ENCODE results near the gene PLEKHA5. TPM values are rescaled to one million over a fixed set of nuclear protein-coding genes. Genes with fewer than 3 reads are reported as not detected.

PLEKHA5 gene
- total and polyA plus RNA-seq, 2 experiments from 2014 or later, result 82.8 to 112 TPM

- peak overlapping the region; percentile 19; the same call in 1 of the 3 replicates for H3K4me3 Mint-ChIP-seq
- H3K9me2 ChIP-seq (ENCODE audit: insufficient read depth), result no peaks in the 10 kb centered on the region; the same call in 1 of the 2 replicates
- no peaks in the 10 kb centered on the region for H3K36me3 ChIP-seq (ENCODE audit: insufficient read depth)
- peaks cover 30% of the 10 kb centered on the region for H3K4me1 ChIP-seq (ENCODE audit: insufficient read depth)
- DNase-seq (ENCODE audit: low spot score) (peak; percentile 37), ATAC-seq (peak; percentile 22)
- peaks cover 2% of the 10 kb centered on the region for H3K27me3 Mint-ChIP-seq (ENCODE audit: insufficient read depth, low read depth, poor library complexity)
- peaks cover 33% of the 10 kb centered on the region for H3K4me1 Mint-ChIP-seq
- no peaks in the 10 kb centered on the region; the same call in 2 of the 3 replicates for H3K36me3 Mint-ChIP-seq (ENCODE audit: low read depth)
- peak overlapping the region; percentile 35 for H3K4me3 ChIP-seq
- H3K27ac Mint-ChIP-seq, result no peak overlapping the region; the same call in 1 of the 2 replicates
- no peaks in the 10 kb centered on the region for H3K79me2 ChIP-seq (replicated peaks; ENCODE audit: insufficient read depth)
- H2AFZ ChIP-seq, result peak overlapping the region; percentile 1; the same call in 1 of the 2 replicates
- no peak for TF ChIP-seq ZNF114 (CRISPR knock-in tag; IDR thresholded peaks at IDR 0.05)
- TF ChIP-seq NANOG (IDR thresholded peaks at IDR 0.05; ENCODE audit: borderline replicate concordance), result peak; percentile 54; the same call in 1 of the 2 replicates
- TF ChIP-seq REST (IDR thresholded peaks at IDR 0.05; ENCODE audit: unreplicated experiment), result no peak
- TF ChIP-seq STAT1 (IDR thresholded peaks at IDR 0.05; ENCODE audit: unreplicated experiment), result no peak
- H3K27me3 ChIP-seq (ENCODE audit: insufficient read depth), result no peaks in the 10 kb centered on the region
- no peaks in the 10 kb centered on the region for H4K20me1 ChIP-seq (replicated peaks; ENCODE audit: insufficient read depth)
- H3K4me2 ChIP-seq, result peak overlapping the region; percentile 68
- H3K27ac ChIP-seq (ENCODE audit: low read depth), result peak overlapping the region; percentile 79
- H3F3A ChIP-seq (replicated peaks; ENCODE audit: low read depth), result peaks cover 4% of the 10 kb centered on the region
- peaks cover 7% of the 10 kb centered on the region; the same call in 2 of the 3 replicates for H3K9me3 Mint-ChIP-seq
These were observed 281.2 kb downstream of the PLEKHA5 start for GRCh38 chr12:19410629-19411185.

GRCh38 chr12:19411234-19412204, 282.0 kb downstream of the PLEKHA5 start:
- Mint-ChIP-seq H3K4me1 (peaks cover 33% of the 10 kb centered on the region), H3K27me3 (ENCODE audit: insufficient read depth, low read depth, poor library complexity) (peaks cover 2% of the 10 kb centered on the region), H3K36me3 (ENCODE audit: low read depth) (no peaks in the 10 kb centered on the region; the same call in 2 of the 3 replicates), H3K27ac (no peak overlapping the region; the same call in 1 of the 2 replicates), H3K4me3 (no peak overlapping the region; the same call in 2 of the 3 replicates), H3K9me3 (peaks cover 7% of the 10 kb centered on the region; the same call in 2 of the 3 replicates)
- Histone ChIP-seq H3K27me3 (ENCODE audit: insufficient read depth) (no peaks in the 10 kb centered on the region), H3K4me3 (peak overlapping the region; percentile 35; the same call in 1 of the 2 replicates), H3K27ac (ENCODE audit: low read depth) (peak overlapping the region; percentile 79), H3K36me3 (ENCODE audit: insufficient read depth) (no peaks in the 10 kb centered on the region), H4K20me1 (replicated peaks; ENCODE audit: insufficient read depth) (no peaks in the 10 kb centered on the region), H2AFZ (no peak overlapping the region), H3K4me2 (peak overlapping the region; percentile 68), H3K4me1 (ENCODE audit: insufficient read depth) (peaks cover 30% of the 10 kb centered on the region), H3K9me2 (ENCODE audit: insufficient read depth) (no peaks in the 10 kb centered on the region; the same call in 1 of the 2 replicates), H3F3A (replicated peaks; ENCODE audit: low read depth) (peaks cover 4% of the 10 kb centered on the region), H3K79me2 (replicated peaks; ENCODE audit: insufficient read depth) (no peaks in the 10 kb centered on the region)
- TF ChIP-seq POLR2AphosphoS5 (IDR thresholded peaks at IDR 0.05; ENCODE audit: low read depth), result no peak
- peak; percentile 67; the same call in 1 of the 2 replicates for TF ChIP-seq ZNF462 (CRISPR knock-in tag; IDR thresholded peaks at IDR 0.05)
- ATAC-seq (peak; percentile 94), DNase-seq (ENCODE audit: low spot score) (peak; percentile 69)

Measured in GM23338 (cell line).